Astrocyte of the hippocampus (primary cell): Measurements from ENCODE around the gene GPRIN3.
"Not testable (repeated sequence)": the region's sequence is repeated elsewhere in the genome, so short reads cannot be mapped to it uniquely, and the experiment has no call there.

Source experiments
- DNase-seq: peaks from one replicate; pipeline ENCODE4 v3.0.0; 2011; ENCODE audit warnings: low read depth, low spot score

GPRIN3 gene

GRCh38 chr4:89216866-89217265 lies 90.7 kb downstream of the GPRIN3 start:
- DNase-seq: no peak

- DNase-seq: no peak
Observed at GRCh38 chr4:89216422-89216821, 91.2 kb downstream of the GPRIN3 start.

- no peak for DNase-seq
Observed at GRCh38 chr4:89215736-89216135, 91.9 kb downstream of the GPRIN3 start.

- no peak for DNase-seq
Observed at GRCh38 chr4:89214308-89214707, 93.3 kb downstream of the GPRIN3 start.

- no peak for DNase-seq
Observed at GRCh38 chr4:89213382-89213701, 94.3 kb downstream of the GPRIN3 start.

GRCh38 chr4:89212666-89213381 lies 94.8 kb downstream of the GPRIN3 start:
- peak; percentile 69 for DNase-seq

GRCh38 chr4:89204624-89205023 lies 103.0 kb downstream of the GPRIN3 start:
- DNase-seq: no peak

- no peak for DNase-seq
Observed at GRCh38 chr4:89203902-89204301, 103.7 kb downstream of the GPRIN3 start.

- not testable (repeated sequence) for DNase-seq
Observed at GRCh38 chr4:89199394-89199793, 108.2 kb downstream of the GPRIN3 start.

- DNase-seq: no peak
Observed at GRCh38 chr4:89197920-89198319, 109.7 kb downstream of the GPRIN3 start.

GRCh38 chr4:89196745-89197144 lies 110.9 kb downstream of the GPRIN3 start:
- DNase-seq: peak; percentile 62

- no peak for DNase-seq
Observed at GRCh38 chr4:89196056-89196674, 111.4 kb downstream of the GPRIN3 start.

- no peak for DNase-seq
Observed at GRCh38 chr4:89193843-89194242, 113.8 kb downstream of the GPRIN3 start.
